ENCODE results near the gene RNF157.
A peak's percentile ranks its signal among the peaks of the same experiment; 100 is the strongest.

The RNF157 gene

GRCh38 chr17:76139801-76140660 is 100.3 kb downstream of the RNF157 start:
- peak; percentile 49 for DNase-seq

GRCh38 chr17:76138896-76139752 is 101.2 kb downstream of the RNF157 start:
- DNase-seq, result peak; percentile 38

GRCh38 chr17:76138234-76138895 is 101.9 kb downstream of the RNF157 start:
- peak; percentile 47 for DNase-seq

- DNase-seq, result no peak
Measured at GRCh38 chr17:76137351-76138233, 102.7 kb downstream of the RNF157 start.

- DNase-seq, result no peak
Measured at GRCh38 chr17:76137001-76137350, 103.3 kb downstream of the RNF157 start.

GRCh38 chr17:76136276-76137000 is 103.9 kb downstream of the RNF157 start:
- DNase-seq, result no peak

GRCh38 chr17:76135810-76136188 is 104.5 kb downstream of the RNF157 start:
- no peak for DNase-seq

GRCh38 chr17:76134911-76135809 is 105.1 kb downstream of the RNF157 start:
- DNase-seq, result no peak

- no peak for DNase-seq
Measured at GRCh38 chr17:76132574-76133338, 107.5 kb downstream of the RNF157 start.

GRCh38 chr17:76131692-76132573 is 108.4 kb downstream of the RNF157 start:
- DNase-seq, result no peak

- DNase-seq, result no peak
Measured at GRCh38 chr17:76131051-76131691, 109.1 kb downstream of the RNF157 start.

GRCh38 chr17:76130473-76130872 is 109.8 kb downstream of the RNF157 start:
- DNase-seq, result no peak

GRCh38 chr17:76125922-76126321 is 114.4 kb downstream of the RNF157 start:
- no peak for DNase-seq

GRCh38 chr17:76125391-76125675 is 115.0 kb downstream of the RNF157 start:
- DNase-seq, result no peak

GRCh38 chr17:76124582-76125390 is 115.5 kb downstream of the RNF157 start:
- DNase-seq, result no peak

GRCh38 chr17:76123749-76124581 is 116.3 kb downstream of the RNF157 start:
- no peak for DNase-seq

GRCh38 chr17:76123191-76123499 is 117.1 kb downstream of the RNF157 start:
- no peak for DNase-seq

All from right forelimb (tissue), 1 donor.